Caco-2 (cell line): ENCODE data around the gene ESPNL. TPM values are rescaled to one million over a fixed set of nuclear protein-coding genes. Genes with fewer than 3 reads are reported as not detected.

Experiments
- BruUV-seq: library from RNA; stranded (reverse); fragments of 400-500 nt; replicated peaks from 2 replicates; lab custom pipeline; 2021; lab: Mats Ljungman, UMichigan
- CTCF ChIA-PET: fragments of 300-600 bp; sonication (Branson Sonifier 250); formaldehyde crosslinking; loops from one replicate; lab custom pipeline; 2022; ENCODE audit warnings: antibody characterized with exemption; lab: Charles Lee
- POLR2A ChIA-PET: fragments of 300-600 bp; sonication (Branson Sonifier 250); formaldehyde crosslinking; loops from one replicate; lab custom pipeline; 2022; ENCODE audit warnings: antibody characterized with exemption; lab: Charles Lee
- DNase-seq, 2 experiments: peaks; one replicate each; pipeline versions ENCODE4 v3.0.0 to v3.0.0-alpha.2; 2020 to 2022
- H3K27me3 ChIP-seq: replicated peaks from 2 replicates; pipeline ENCODE4 v1.6.0; 2011; ENCODE audit warnings: low read length; ENCODE audit not compliant: control insufficient read depth, insufficient read depth
- H3K36me3 ChIP-seq: 2 replicates; pipeline ENCODE4 v1.5.1; 2011; ENCODE audit warnings: low read length; ENCODE audit not compliant: control insufficient read depth, insufficient read depth
- H3K4me1 ChIP-seq: fragments of 250-450 bp; sonication (Bioruptor Pico); 2 replicates; pipeline ENCODE4 v1.5.1; 2020; ENCODE audit warnings: mild to moderate bottlenecking
- H3K4me3 ChIP-seq: 2 replicates; pipeline ENCODE4 v1.5.1; 2011; ENCODE audit warnings: low read depth, mild to moderate bottlenecking, control low read depth, low read length
- H3K9me3 ChIP-seq: fragments of 250-450 bp; sonication (Bioruptor Pico); 2 replicates; pipeline ENCODE4 v1.5.1; 2020; ENCODE audit warnings: mild to moderate bottlenecking, moderate library complexity
- H3K27ac Mint-ChIP-seq: one replicate; pipeline ENCODE4 v1.8.0; 2022; ENCODE audit warnings: mixed read lengths; ENCODE audit not compliant: unreplicated experiment
- H3K27me3 Mint-ChIP-seq: one replicate; pipeline ENCODE4 v1.8.0; 2022; ENCODE audit warnings: mixed read lengths; ENCODE audit not compliant: insufficient read depth, unreplicated experiment
- H3K36me3 Mint-ChIP-seq: one replicate; pipeline ENCODE4 v1.8.0; 2022; ENCODE audit warnings: mild to moderate bottlenecking, mixed read lengths; ENCODE audit not compliant: insufficient read depth, unreplicated experiment
- H3K4me1 Mint-ChIP-seq: one replicate; pipeline ENCODE4 v1.8.0; 2022; ENCODE audit warnings: low read depth, mixed read lengths; ENCODE audit not compliant: unreplicated experiment
- H3K4me3 Mint-ChIP-seq: one replicate; pipeline ENCODE4 v1.8.0; 2022; ENCODE audit warnings: mild to moderate bottlenecking, moderate library complexity, mixed read lengths; ENCODE audit not compliant: unreplicated experiment
- H3K9me3 Mint-ChIP-seq: one replicate; pipeline ENCODE4 v1.8.0; 2022; ENCODE audit warnings: mixed read lengths; ENCODE audit not compliant: unreplicated experiment
- CTCF ChIP-seq, 2 experiments: fragments of 200-600 bp in 1 of 2; IDR thresholded peaks; 1 replicate in 1 of 2; 2 replicates in 1 of 2; pipeline versions ENCODE4 v1.5.1 to v1.8.0; 2011 to 2022; ENCODE audit warnings: antibody characterized with exemption in 1 of 2, control low read depth in 1 of 2, inconsistent platforms in 1 of 2, low read depth in 1 of 2, low read length in 1 of 2, mild to moderate bottlenecking in 1 of 2, moderate library complexity in 1 of 2; ENCODE audit not compliant: insufficient read depth in 1 of 2, severe bottlenecking in 1 of 2, unreplicated experiment in 1 of 2
- intact Hi-C: fragments of 100-400 bp; cut with micrococcal nuclease; formaldehyde crosslinking; loops from one replicate; pipeline ENCODE4 v1.10.0; 2022; ENCODE audit not compliant: unreplicated experiment
- total RNA-seq: library from RNA; stranded (reverse); gene quantifications from 2 replicates; pipeline ENCODE4 v1.2.3, GENCODE V29; 2022

Gene ESPNL
- total RNA-seq, 1 experiment from 2014 or later, result not detected

GRCh38 chr2:238162846-238163441 is 62.8 kb downstream of the ESPNL start:
- Histone ChIP-seq H3K36me3 (no peaks in the 10 kb centered on the region), H3K4me1 (no peaks in the 10 kb centered on the region), H3K27me3 (no peaks in the 10 kb centered on the region), H3K4me3 (no peak overlapping the region), H3K9me3 (no peaks in the 10 kb centered on the region)
- Mint-ChIP-seq H3K9me3 (no peaks in the 10 kb centered on the region), H3K27me3 (no peaks in the 10 kb centered on the region), H3K4me3 (no peak overlapping the region), H3K36me3 (no peaks in the 10 kb centered on the region), H3K4me1 (no peaks in the 10 kb centered on the region), H3K27ac (no peak overlapping the region)
- no peak for TF ChIP-seq CTCF (IDR thresholded peaks at IDR 0.05; ENCODE audit: insufficient read depth in 1 of 2, low read depth in 1 of 2, low read length in 1 of 2, severe bottlenecking in 1 of 2, unreplicated experiment in 1 of 2)
- CTCF ChIA-PET, result no interaction called here
- intact Hi-C loops, result no loop called here
- BruUV-seq, result no TSS peak
- POLR2A ChIA-PET, result no interaction called here
- DNase-seq, result no peak

GRCh38 chr2:238163481-238164198 is 63.5 kb downstream of the ESPNL start:
- H3K4me3 Mint-ChIP-seq, result no peak overlapping the region
- Histone ChIP-seq H3K27me3 (no peaks in the 10 kb centered on the region), H3K4me1 (no peaks in the 10 kb centered on the region), H3K36me3 (no peaks in the 10 kb centered on the region), H3K4me3 (no peak overlapping the region), H3K9me3 (no peaks in the 10 kb centered on the region)
- H3K27ac Mint-ChIP-seq, result no peak overlapping the region
- no peak for DNase-seq
- no peaks in the 10 kb centered on the region for H3K9me3 Mint-ChIP-seq
- CTCF ChIA-PET, result interaction anchor here (0.6 kb wide), 1 partner anchor 247 kb away, joined by 6 read pairs; no protein-coding TSS in a partner anchor
- TF ChIP-seq CTCF (IDR thresholded peaks at IDR 0.05; ENCODE audit: insufficient read depth in 1 of 2, low read depth in 1 of 2, low read length in 1 of 2, severe bottlenecking in 1 of 2, unreplicated experiment in 1 of 2), result no peak
- intact Hi-C loops, result no loop called here
- no peaks in the 10 kb centered on the region for H3K27me3 Mint-ChIP-seq
- no peaks in the 10 kb centered on the region for H3K36me3 Mint-ChIP-seq
- H3K4me1 Mint-ChIP-seq, result no peaks in the 10 kb centered on the region
- BruUV-seq, result no TSS peak
- POLR2A ChIA-PET, result no interaction called here

- Histone ChIP-seq H3K27me3 (no peaks in the 10 kb centered on the region), H3K4me3 (no peak overlapping the region), H3K4me1 (no peaks in the 10 kb centered on the region), H3K36me3 (no peaks in the 10 kb centered on the region), H3K9me3 (no peaks in the 10 kb centered on the region)
- ChIA-PET POLR2A (no interaction called here), CTCF (no interaction called here)
- DNase-seq, result no peak
- Mint-ChIP-seq H3K36me3 (no peaks in the 10 kb centered on the region), H3K27me3 (no peaks in the 10 kb centered on the region), H3K9me3 (no peaks in the 10 kb centered on the region), H3K4me3 (no peak overlapping the region), H3K4me1 (no peaks in the 10 kb centered on the region), H3K27ac (no peak overlapping the region)
- intact Hi-C loops, result no loop called here
- no TSS peak for BruUV-seq
- no peak for TF ChIP-seq CTCF (IDR thresholded peaks at IDR 0.05; ENCODE audit: insufficient read depth in 1 of 2, low read depth in 1 of 2, low read length in 1 of 2, severe bottlenecking in 1 of 2, unreplicated experiment in 1 of 2)
Measured at GRCh38 chr2:238164906-238165287, 64.8 kb downstream of the ESPNL start.
